ENCODE results near the gene TMEM17. TPM values are rescaled to one million over a fixed set of nuclear protein-coding genes. Genes with fewer than 3 reads are reported as not detected.

TMEM17 gene
- total RNA-seq, 2 donors from 2014 or later = 0.90 to 1.2 TPM

GRCh38 chr2:62504657-62505056 lies 1.3 kb downstream of the TMEM17 start:
- no peak for DNase-seq (ENCODE audit: low spot score)
- no peak for TF ChIP-seq CTCF (IDR thresholded peaks at IDR 0.05)
- no peak overlapping the region for H3K4me3 ChIP-seq
- peak overlapping the region in 1 of 2 donors; percentile 94 for H3K27ac ChIP-seq
- peaks cover 0 to 11% of the 10 kb centered on the region in 2 donors for H3K4me1 ChIP-seq
- H3K27me3 ChIP-seq = no peaks in the 10 kb centered on the region
- H3K9me3 ChIP-seq = no peaks in the 10 kb centered on the region
- H3K36me3 ChIP-seq = no peaks in the 10 kb centered on the region

GRCh38 chr2:62501794-62502500 lies 4.0 kb downstream of the TMEM17 start:
- no peak for TF ChIP-seq CTCF (IDR thresholded peaks at IDR 0.05)
- Histone ChIP-seq H3K27me3 (no peaks in the 10 kb centered on the region), H3K4me1 (peaks cover 0 to 11% of the 10 kb centered on the region in 2 donors), H3K4me3 (no peak overlapping the region), H3K9me3 (no peaks in the 10 kb centered on the region), H3K36me3 (no peaks in the 10 kb centered on the region), H3K27ac (no peak overlapping the region)
- no peak for DNase-seq (ENCODE audit: low spot score)

GRCh38 chr2:62501069-62501468 lies 4.9 kb downstream of the TMEM17 start:
- peaks cover 0 to 6% of the 10 kb centered on the region in 2 donors for H3K4me1 ChIP-seq
- no peak for TF ChIP-seq CTCF (IDR thresholded peaks at IDR 0.05)
- no peaks in the 10 kb centered on the region for H3K9me3 ChIP-seq
- no peak overlapping the region for H3K27ac ChIP-seq
- no peak for DNase-seq (ENCODE audit: low spot score)
- no peaks in the 10 kb centered on the region for H3K27me3 ChIP-seq
- no peak overlapping the region for H3K4me3 ChIP-seq
- H3K36me3 ChIP-seq = no peaks in the 10 kb centered on the region

GRCh38 chr2:62499430-62500060 lies 6.5 kb downstream of the TMEM17 start:
- Histone ChIP-seq H3K36me3 (no peaks in the 10 kb centered on the region), H3K27me3 (no peaks in the 10 kb centered on the region), H3K4me1 (peaks cover 0 to 8% of the 10 kb centered on the region in 2 donors), H3K27ac (no peak overlapping the region), H3K9me3 (no peaks in the 10 kb centered on the region), H3K4me3 (no peak overlapping the region)
- DNase-seq (ENCODE audit: low spot score) = no peak
- TF ChIP-seq CTCF (IDR thresholded peaks at IDR 0.05) = no peak

GRCh38 chr2:62498739-62499138 lies 7.3 kb downstream of the TMEM17 start:
- H3K9me3 ChIP-seq = no peaks in the 10 kb centered on the region
- no peaks in the 10 kb centered on the region for H3K36me3 ChIP-seq
- no peak for DNase-seq (ENCODE audit: low spot score)
- no peak overlapping the region for H3K4me3 ChIP-seq
- H3K27ac ChIP-seq = no peak overlapping the region
- H3K4me1 ChIP-seq = peaks cover 0 to 8% of the 10 kb centered on the region in 2 donors
- H3K27me3 ChIP-seq = no peaks in the 10 kb centered on the region
- TF ChIP-seq CTCF (IDR thresholded peaks at IDR 0.05) = no peak

Data from right atrium auricular region (tissue), 2 donors.